SK-MEL-5 (cell line): Measurements from ENCODE around the gene HAPLN2. TPM values are rescaled to one million over a fixed set of nuclear protein-coding genes. Genes with fewer than 3 reads are reported as not detected.

ENCODE experiments used
- DNase-seq: peaks from one replicate; pipeline ENCODE4 v3.0.0-alpha.2; 2016; ENCODE audit warnings: low read depth, low spot score
- in situ Hi-C: cut with HindIII; loops from 2 replicates; pipeline ENCODE4 v1.10.0; 2016; ENCODE audit warnings: low sequenced_read_pairs, high pct_unique_total_duplicates, low pct_unique_long_range_greater_than_20kb
- total RNA-seq: library from RNA; depleted of rRNA; stranded (reverse); fragments of >200 nt; shearing (Covaris generic); gene quantifications from 2 replicates; pipeline ENCODE4 v1.2.3, GENCODE V29; 2014

The HAPLN2 gene
- total RNA-seq, 1 experiment from 2014 or later = not detected

DNA sequence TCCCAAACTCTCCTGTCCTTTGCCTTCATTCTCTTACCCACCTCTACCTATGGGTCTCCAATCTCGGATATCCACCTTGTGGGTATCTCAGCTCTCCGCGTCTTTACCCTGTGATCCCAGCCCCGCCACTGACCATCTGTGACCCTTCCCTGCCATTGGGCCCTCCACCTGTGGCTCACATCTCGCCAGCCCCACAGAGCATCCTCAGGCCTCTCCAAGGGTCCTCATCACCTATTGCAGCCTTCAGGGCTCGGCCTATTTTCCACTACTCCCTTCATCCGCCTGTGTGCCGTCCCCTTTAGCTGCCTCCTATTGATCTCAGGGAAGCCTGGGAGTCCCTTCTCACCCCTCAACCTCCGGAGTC lies 33.8 kb downstream of the HAPLN2 start:
- in situ Hi-C loops = no loop called here
- DNase-seq = no peak

DNA sequence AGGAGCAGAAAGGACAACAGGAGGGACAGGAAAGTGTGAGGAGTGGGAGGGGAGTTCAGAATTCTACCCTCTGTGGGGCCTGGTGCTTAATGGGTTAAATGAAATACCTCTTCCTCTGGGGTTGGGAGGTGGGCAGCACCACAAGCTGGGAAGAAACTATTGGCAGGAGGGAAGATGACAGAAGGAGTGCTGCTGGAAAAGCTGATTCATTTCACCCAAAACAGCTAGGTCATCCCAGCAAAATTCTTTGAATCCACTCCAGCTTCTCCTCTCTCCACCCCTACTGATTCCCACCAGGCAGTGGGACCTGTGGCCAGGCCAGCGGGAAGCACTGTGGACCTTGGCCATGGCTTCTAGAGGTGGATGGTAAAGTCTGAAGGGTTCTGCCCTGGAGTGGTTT lies 35.5 kb downstream of the HAPLN2 start:
- DNase-seq = no peak
- in situ Hi-C loops = no loop called here

DNA sequence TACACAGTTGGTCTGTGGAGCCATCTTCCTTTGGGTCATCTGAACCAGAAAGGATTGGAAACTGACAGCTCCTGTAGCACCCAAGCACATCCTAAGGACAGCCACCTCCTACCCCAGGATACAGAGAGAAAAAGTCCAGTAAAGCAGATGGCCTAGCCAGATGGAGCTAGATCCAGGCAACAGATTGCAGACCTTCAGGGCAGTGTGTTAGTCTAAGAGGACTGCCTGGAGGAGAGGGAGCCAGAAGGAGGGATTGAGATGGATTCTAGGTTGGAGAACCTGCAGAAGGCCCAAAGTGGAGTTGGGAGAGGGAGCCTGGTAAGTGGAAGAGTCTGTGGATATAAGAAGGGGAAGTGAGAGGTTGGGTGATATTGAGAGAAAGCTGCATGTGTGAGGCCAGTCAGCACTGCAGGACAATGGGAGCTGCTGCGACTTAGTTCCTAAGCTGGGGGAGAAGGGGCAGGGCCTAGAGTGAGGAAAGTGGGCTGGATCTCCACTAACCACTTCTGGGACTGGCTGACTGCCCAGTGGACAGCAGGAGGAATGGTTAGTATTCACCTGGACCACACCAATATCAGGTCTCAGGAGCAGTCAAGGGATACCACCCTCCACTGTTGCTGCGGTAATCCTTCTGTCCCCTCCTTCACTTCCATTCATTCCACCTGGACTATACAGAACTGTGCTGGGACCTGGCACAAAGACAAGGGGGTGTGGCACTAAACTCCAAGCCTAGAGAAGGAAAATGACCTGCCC lies 36.1 kb downstream of the HAPLN2 start:
- DNase-seq = no peak
- in situ Hi-C loops = no loop called here

DNA sequence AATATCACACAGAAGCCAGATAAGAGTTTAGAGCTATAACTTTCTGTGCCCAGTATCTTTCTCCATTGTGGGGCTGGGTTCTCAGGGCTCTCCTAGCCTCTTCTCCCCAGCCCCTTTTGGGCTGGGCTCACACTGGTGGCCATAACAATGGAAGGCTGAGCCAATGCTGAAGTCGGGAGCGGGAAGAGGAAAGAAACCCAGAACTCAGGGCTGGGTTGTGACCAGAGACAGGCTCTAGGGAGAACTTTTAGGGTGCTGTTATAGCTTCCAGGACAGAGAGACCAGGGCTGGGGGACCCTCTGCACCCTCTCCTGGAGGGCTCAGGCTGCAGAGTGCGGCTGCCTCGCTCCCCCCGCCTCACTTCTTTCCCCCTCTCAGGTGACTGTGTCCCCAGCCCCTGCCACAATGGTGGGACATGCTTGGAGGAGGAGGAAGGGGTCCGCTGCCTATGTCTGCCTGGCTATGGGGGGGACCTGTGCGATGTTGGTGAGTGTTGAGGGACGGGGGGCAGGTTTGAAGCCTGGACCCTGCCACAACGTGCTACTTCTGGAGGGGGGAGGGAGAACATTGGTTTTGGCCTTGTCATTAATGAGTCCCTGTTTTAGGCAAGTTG lies 36.8 kb downstream of the HAPLN2 start:
- in situ Hi-C loops = no loop called here
- DNase-seq = no peak

DNA sequence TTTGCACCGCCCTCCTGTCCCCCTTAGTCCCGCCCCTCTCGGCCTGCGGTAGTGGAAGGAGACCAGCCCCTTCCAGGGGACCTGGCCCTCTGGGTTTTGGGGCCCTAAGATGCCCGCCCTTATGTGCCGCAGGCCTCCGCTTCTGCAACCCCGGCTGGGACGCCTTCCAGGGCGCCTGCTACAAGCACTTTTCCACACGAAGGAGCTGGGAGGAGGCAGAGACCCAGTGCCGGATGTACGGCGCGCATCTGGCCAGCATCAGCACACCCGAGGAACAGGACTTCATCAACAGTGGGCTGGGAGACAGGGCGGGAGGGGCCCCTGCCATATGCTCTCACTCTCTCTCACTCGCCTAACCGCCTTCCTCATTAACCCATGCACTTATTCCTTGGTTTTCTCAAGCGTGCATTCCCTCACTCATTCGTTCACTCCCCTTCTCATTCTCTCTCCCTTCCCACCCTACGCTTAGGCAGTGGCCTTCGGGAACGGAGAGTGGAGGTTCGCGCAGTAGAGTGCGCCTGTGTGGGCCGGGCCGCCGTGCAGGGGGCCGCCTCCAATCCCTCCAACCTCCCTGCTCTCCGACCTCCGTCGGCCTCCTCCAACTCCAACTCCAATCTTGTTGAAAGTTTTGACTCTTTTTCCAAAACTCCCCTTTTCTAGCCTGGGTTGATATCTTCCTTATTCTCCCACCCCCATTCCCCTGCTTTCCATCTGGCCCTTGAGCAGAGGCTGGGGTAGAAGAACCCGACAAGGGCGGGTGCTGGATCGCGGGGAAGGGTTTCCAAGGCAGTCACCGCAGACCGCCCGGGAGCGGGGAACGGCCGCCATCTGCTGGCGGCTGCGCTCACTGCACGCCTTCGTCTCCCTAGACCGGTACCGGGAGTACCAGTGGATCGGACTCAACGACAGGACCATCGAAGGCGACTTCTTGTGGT lies 37.9 kb downstream of the HAPLN2 start:
- in situ Hi-C loops = no loop called here
- peak; percentile 60 for DNase-seq

DNA sequence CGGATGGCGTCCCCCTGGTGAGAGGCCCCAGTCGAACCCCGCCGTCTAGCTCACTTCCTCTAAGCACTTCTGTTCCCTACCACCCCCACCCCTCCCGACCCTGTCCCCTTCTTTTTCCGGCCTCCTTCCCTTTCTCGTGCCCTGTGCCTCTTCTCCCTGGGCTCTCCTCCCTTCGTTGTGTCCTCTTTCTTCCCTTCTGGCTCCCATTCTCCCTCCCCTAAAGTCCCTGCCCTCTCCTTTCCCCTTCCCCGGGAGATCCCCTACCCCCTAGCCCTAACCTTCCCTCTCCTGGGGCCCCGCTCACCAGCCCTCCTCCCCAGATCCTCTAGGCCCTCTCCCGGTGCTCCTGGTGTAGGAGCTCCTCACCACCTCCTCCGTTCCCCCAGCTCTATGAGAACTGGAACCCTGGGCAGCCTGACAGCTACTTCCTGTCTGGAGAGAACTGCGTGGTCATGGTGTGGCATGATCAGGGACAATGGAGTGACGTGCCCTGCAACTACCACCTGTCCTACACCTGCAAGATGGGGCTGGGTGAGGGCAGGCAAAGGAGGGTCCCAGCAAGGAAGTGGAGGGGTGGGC lies 38.6 kb downstream of the HAPLN2 start:
- no peak for DNase-seq

DNA sequence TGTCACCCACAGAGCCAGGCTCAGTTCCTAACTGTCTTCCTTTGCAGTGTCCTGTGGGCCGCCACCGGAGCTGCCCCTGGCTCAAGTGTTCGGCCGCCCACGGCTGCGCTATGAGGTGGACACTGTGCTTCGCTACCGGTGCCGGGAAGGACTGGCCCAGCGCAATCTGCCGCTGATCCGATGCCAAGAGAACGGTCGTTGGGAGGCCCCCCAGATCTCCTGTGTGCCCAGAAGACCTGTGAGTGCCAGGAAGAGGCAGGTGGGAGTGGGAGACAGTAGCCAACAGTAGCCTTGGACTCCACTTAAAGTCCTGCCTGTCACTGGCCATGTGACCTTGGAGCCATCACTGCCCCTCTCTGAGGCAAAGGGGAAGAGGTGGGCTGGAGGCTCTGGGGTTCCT lies 39.3 kb downstream of the HAPLN2 start:
- in situ Hi-C loops = no loop called here

More for the DNA sequence above, 38.6 kb downstream of the HAPLN2 start:
- in situ Hi-C loops = no loop called here

DNA sequence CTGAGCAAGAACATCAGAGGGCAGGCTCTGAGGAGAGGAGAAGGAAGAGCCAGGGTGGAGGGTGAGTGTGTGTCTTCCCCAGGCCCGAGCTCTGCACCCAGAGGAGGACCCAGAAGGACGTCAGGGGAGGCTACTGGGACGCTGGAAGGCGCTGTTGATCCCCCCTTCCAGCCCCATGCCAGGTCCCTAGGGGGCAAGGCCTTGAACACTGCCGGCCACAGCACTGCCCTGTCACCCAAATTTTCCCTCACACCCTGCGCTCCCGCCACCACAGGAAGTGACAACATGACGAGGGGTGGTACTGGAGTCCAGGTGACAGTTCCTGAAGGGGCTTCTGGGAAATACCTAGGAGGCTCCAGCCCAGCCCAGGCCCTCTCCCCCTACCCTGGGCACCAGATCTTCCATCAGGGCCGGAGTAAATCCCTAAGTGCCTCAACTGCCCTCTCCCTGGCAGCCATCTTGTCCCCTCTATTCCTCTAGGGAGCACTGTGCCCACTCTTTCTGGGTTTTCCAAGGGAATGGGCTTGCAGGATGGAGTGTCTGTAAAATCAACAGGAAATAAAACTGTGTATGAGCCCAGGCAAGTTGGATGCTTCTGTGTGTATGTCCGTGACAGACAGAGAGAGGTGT lies 39.8 kb downstream of the HAPLN2 start:
- in situ Hi-C loops = no loop called here
- DNase-seq = no peak

More for the DNA sequence above, 39.3 kb downstream of the HAPLN2 start:
- DNase-seq = no peak

DNA sequence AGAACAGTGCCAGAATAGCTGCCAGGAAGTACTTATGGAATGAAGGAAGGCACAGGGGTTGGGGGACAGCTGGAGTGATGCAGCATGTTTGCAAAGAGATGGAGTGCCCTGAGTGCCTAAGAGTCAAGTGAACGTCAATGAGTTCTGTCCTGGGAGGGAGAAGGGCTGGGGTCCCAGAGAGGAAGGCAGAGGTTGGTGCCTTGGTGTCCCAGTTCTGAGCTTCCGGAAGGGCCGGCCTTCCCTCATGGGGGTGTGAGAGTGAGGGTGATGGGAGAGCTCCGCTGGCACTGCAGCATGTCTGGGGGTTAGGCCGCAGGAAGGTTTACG lies 40.4 kb downstream of the HAPLN2 start:
- in situ Hi-C loops = no loop called here
- DNase-seq = no peak

DNA sequence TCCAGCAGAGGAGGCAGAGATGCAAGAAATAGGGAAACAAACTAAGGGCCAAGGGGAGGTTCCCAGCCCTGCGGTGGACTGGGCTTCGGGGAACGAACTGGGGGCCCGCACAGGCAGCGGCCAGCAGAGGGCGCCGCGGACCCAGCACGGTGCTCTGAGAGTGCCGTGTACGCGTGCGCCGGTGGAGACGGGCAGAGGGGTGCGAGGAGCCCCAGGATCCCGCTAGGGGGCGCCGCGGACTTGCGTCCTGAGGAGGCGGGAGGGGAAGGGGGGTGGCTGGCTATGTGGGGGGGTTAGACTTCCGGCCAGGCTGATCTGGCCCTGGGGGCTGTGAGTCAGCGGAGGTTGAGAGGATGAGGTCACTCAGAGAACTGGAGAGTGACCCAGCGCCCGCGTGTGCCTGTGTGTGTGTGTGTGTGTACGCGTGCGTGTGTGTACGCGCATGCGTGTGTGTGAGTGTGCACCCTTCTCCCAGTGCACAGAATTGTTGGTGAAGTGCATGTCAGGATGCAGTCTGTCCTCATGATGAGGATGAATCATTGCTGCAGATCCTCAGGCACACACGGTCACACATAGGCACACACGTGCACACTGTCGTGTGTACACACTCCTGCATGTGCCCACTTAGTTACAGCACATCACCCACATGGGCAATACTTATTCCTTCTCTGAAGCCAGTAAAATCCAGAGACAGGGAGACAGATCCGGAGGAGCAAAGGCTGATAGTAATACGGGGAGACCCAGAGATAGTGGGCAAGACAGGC lies 41.0 kb downstream of the HAPLN2 start:
- peak; percentile 95 for DNase-seq
- in situ Hi-C loops = no loop called here

DNA sequence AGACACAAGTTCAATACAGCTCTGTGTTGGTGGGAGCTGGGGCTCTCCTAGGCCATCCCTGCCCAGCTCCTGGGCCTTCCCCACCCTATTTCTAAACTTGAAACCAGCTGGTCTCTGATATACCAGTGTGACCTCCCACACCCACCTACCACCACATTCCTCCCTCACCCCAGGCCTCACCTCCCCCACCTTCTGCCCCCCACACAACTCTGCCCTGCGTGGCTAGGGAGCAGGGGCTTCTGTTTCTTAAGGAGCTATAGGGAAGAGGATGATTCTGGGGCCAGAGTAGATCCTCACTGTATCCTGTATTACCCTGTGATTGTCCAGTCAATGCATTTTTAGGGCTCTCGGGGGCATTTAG lies 41.5 kb downstream of the HAPLN2 start:
- no peak for DNase-seq
- in situ Hi-C loops = no loop called here

DNA sequence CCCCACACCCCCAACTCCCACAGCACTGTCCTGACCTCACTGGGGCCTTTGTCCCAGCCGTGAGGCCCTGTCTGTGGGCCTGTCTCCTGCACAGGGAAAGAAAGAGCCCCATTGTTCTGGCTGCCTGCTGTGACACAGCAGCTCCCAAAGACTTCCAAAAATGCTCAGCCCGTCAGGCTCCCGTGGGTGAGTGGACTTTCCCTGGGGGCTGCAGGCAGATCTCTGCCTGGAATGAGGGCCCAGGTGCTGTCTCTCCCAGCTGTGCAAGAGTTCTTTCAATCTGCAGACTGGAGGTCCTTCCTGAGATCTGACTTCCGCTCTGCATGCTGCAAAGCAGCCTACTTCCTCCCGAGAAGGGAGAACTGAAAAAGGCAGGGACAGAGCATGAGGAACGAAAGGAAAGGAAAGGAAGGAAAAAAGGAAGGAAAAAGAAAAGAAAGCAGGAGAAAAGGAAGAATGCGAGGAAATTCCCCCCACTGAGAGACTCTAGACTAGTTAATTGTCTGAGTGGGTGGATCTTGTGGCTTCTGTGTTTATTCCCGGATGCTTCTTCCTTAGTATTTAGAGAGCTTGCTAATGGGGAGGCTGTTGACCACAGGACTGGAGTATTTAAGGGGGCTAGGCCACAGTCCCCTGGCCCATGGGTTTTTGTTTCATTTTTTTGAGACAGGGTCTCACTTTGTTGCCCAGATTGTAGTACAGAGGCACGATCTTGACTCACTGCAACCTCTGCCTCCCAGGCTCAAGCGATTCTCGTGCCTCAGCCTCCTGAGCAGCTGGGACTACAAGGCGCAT lies 43.0 kb downstream of the HAPLN2 start:
- peak; percentile 93 for DNase-seq

DNA sequence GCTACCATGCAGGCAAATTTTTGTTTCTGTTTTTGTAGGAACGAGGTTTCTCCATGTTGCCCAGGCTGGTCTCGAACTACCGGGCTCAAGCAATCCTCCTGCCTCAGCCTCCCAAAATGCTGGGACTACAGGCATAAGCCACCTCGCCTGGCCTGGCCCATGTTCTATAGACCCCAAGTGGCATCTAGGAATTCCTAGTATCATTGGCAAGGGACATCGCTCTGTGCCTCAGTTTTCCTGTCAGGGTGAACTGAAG lies 43.5 kb downstream of the HAPLN2 start:
- in situ Hi-C loops = no loop called here

More for the DNA sequence above, 43.0 kb downstream of the HAPLN2 start:
- in situ Hi-C loops = no loop called here

DNA sequence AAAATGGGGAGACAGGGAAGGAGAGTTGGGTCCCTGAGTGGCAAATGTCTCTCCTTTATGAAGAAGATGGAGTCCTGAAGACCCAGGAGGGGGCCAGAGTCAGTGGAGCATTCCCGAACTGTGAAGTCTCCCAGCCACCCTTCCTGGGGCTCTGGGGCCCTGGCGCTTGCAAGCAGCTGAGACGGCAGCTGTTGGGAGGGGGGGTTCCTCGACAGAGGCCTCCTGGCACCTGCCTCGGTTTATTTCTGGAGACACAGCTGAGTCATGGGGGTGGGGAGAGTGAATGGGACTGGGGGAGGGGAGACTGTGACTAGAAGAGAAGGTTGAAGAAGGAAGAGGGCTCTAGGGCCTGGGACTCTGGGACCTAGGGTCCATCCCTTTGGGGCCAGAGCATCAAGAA lies 44.0 kb downstream of the HAPLN2 start:
- in situ Hi-C loops = no loop called here
- DNase-seq = no peak

More for the DNA sequence above, 43.5 kb downstream of the HAPLN2 start:
- no peak for DNase-seq

DNA sequence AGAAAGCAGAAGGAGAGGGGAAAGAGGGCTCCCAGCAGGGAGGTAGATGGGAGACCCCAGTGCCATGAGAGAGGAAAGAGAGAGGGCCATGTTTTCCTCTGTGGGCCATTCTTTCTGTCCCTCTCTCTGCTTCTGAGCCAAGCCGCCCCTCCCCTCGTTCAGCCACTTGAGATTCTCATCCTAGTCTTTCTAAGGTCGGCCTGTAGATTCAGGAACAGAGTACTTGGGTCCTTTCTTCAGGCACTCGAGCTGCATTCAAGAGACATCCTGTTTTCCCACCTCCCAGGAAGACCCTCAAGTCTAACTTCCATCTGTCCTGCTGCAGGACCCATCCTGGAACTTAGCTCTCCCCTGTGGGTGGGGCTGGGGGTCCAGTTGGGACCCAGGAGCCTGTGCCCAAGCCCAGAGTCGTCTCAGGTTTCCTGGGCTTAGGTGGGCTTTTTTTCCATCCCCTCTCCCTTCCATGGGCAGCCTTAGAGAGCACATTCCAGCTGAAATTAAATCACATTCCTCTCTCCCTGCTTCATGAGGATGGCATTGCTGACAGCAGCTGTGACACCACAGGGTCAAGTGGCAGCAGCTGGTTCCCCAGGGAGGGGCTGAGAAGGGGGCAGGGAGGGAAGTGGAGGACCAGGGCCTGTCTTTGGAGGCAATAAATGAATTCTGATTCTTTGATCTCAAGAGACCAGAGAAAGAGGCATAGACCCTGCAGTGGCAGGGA lies 45.0 kb downstream of the HAPLN2 start:
- in situ Hi-C loops = no loop called here
- no peak for DNase-seq

DNA sequence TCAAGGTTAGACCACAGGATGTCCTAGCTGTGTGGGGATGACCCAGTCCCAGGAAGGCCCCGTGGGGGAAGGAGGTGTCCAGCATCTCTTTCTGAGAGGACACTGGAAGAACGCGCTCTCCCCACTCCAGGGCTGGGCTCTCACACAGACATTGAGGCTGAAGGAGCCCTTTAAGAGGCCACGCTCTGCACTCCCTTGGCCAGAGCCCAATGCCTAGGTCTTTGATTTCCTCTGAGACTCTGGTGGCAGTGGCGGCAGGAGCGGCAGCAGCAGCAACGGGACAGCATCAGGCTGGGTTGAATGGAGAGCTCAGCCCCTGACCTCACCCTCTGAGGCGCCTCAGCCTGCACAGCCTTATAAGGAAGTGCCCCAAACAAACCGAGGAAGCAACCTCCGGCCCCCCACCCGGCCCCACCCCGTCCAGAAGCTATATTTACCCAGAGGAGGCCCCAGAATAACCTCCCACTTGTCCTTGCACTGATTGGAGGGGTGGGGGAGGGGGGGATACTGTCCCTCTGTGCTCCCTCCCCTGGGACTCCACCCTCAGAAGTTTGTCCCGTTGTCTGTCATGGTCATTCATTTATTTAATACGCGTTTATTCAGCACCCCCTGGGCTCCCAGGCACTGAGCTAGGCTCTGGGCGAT lies 45.7 kb downstream of the HAPLN2 start:
- DNase-seq = no peak
- in situ Hi-C loops = no loop called here
